NCI-H446 (cell line): Measurements from ENCODE around the gene PIK3R2.

Experiments used
- DNase-seq, 2 experiments: peaks; one replicate each; lab custom pipeline; 2025; lab: John Stamatoyannopoulos, UW

PIK3R2 gene

DNA sequence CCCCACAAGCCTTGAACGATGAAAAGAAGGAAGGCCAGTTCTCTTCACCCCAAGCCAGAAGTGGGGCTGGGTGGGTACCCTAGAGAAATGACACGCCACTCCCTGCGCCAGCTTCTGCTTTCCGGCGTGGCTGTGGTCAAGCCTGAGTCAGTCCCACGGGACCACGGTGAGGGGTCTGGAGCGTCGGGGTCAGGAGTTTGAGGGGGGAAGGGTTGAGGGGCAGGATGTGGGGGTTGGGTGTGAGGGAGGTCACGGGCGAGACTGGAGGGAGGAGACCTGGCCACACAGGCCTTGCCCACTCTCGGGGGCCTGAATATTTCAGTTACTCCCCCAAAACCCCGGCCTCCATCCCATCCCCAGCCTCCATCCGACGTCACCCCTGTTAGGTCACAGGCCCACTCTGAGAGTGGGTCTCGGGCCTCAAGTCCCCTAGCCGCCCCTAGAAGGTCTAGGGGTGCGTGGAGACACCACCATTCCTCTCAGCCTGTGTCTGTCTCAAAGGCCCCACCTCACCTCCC, 20.1 kb downstream of the PIK3R2 start:
- DNase-seq: no peak

DNA sequence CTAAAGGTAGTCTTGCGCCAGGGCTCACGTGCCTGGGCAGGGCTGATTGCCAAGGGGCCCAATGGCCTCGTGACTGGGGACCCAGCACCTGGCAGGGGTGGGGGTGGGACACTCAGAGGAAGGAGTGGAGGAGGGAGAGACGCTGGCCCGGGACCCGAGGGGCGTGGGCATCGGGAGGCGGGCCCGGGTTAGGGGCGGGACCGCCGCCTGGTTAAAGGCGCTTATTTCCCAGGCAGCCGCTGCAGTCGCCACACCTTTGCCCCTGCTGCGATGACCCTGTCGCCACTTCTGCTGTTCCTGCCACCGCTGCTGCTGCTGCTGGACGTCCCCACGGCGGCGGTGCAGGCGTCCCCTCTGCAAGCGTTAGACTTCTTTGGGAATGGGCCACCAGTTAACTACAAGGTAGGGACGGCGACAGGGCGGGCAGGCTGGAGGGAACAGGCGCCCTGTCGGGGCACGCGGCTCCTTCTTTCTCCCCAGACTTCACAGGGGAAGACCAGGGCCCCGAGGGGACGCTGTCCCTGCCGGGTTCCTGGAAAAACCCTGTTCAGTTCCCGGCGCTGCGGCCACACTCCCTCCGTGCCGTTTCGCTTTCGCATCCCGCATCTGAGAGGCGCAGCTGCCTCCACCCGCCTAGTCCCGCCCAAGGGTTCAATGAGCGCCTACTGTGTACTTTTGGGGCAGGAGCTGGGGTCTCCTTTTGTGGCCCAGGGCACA, 20.8 kb downstream of the PIK3R2 start, which contains the start of gene IFI30:
Gene IFI30 (plus strand): TSS at position 242 of the 717 bp plus-strand sequence. CDS start 29 bp downstream, at position 271.
- DNase-seq: peak in 1 of 2 experiments; percentile 70

DNA sequence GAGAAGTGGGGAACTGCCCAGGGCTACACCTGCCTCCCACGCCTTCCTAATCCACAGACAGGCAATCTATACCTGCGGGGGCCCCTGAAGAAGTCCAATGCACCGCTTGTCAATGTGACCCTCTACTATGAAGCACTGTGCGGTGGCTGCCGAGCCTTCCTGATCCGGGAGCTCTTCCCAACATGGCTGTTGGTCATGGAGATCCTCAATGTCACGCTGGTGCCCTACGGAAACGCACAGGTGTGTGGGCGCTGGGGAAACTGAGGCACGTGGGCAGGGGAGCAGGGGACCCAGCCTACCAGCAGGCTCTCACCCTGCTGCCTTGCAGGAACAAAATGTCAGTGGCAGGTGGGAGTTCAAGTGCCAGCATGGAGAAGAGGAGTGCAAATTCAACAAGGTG, 22.0 kb downstream of the PIK3R2 start:
- DNase-seq: no peak

DNA sequence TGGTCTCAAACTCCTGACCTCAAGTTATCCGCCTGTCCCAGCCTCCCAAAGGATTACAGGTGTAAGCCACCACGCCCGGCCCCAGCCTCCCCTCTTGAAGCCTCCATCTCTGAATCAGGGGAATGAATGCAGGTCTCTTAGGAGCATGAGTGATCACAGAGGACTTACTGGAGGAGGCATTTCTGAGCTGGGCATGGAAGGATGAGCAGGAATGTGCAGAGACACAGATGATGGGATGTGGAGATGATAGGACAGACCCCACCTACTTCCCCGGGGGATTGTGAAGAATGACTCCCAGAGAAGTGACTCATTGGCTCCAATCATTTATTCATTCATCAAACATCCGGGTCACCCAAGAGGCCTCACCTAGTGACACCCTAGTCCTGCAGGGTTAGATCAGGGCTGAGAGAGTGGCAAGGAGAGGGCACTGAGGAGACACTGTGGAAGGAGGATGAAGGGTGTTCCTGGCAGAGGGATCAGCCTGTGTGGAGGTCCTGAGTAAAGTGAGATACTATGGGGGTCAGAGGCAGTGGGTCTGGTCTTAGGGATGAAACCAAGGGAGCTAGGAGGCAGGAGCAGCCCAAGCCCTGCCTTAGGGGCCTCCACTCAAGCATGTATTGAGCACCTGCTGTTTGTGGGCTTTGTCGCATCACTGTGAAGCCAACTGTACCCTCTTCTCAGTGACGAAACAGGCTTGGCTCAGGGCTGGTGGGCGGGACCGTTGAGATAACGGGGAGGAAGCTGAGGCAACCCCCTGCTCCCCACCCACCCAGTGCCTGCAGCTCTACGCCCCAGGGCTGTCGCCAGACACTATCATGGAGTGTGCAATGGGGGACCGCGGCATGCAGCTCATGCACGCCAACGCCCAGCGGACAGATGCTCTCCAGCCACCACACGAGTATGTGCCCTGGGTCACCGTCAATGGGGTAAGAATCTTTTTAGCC, 23.7 kb downstream of the PIK3R2 start:
- DNase-seq: no peak

DNA sequence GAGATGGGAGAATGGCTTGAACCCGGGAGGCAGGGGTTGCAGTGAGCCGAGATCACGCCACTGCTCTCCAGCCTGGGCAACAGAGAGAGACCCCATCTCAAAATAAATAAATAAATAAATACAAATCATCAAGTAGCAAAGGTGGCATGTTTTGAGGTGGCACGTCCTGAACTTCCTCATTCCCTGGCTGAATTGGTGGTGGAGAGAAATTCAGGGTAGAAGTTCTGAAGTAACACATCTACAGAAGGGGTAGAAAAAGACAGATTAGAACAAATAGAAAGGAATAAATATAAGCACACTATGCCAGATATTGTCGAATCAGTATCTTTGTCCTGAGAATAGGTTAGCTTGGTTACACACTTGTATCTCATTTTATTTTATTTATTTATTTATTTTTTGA, 27.0 kb downstream of the PIK3R2 start:
- no peak for DNase-seq

DNA sequence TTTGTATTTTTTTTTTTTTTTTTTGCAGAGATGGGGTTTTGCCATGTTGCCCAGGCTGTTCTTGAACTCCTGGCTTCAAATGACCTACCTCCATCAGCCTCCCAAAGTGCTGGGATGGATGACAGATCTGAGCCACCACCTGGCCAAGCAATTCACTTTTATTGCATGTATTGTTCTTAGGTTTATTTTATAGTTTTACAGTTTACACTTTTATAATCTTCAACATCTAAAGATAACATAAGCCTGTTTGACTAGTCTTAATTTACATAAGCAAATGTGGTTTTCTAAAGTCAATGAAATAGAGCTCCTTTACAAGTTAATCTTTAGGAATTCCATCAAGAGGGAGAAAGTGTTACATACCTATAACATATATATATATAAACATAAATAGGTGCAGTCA, 30.6 kb downstream of the PIK3R2 start:
- no peak for DNase-seq

DNA sequence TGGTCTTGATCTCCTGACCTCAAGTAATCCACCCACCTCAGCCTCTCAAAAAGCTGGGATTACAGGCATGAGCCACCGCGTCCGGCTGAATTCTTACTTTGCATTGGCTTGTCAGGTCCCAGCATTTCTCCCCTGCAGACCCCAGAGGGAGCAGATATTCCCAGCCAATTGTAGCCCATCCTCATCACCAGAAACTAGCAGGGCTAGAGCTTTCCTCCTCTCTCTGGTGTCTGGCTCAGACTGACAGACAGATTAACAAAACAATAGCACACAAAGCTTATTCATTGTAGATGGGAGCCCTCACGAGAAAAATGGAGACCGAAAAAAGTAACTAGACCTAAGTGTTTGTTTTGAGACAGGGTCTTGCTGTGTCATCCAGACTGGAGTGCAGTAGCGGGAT, 32.6 kb downstream of the PIK3R2 start:
- DNase-seq: no peak

DNA sequence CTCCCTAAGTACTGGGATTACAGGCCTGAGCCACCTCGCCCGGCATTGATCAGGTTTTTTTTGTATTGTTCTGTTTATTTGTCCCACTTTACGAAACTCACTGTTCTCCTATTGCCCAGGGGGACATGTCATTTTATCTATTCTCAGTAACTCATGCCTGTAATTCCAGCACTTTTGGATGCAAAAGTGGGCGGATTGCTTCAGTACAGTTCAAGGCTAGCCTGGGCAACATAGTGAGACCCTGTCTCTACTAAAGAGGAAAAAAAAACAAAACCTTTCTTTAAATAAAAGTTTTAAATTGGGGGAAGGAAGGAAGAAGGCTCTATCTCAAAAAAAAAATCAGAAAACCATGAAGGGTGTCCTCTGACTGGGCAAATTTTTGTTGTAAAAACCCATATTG, 37.3 kb downstream of the PIK3R2 start:
- DNase-seq: no peak

DNA sequence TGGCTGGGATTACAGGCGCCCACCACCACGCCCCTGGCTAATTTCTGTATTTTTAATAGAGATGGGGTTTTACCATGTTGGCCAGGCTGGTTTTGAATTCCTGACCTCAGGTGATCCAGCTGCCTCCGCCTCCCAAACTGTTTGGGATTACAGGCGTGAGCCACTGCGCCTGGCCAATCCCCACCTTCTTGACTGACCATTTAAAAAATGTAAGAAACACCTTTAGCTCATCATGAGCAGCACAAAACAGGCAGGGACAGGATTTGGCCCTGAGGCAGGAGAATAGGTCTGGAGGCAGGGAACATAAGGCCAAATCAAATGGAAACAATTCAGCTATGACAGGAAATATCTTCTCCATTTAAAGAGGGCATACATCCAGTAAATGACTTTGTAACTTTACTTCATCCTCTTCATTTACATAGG, 38.7 kb downstream of the PIK3R2 start:
- DNase-seq: no peak

DNA sequence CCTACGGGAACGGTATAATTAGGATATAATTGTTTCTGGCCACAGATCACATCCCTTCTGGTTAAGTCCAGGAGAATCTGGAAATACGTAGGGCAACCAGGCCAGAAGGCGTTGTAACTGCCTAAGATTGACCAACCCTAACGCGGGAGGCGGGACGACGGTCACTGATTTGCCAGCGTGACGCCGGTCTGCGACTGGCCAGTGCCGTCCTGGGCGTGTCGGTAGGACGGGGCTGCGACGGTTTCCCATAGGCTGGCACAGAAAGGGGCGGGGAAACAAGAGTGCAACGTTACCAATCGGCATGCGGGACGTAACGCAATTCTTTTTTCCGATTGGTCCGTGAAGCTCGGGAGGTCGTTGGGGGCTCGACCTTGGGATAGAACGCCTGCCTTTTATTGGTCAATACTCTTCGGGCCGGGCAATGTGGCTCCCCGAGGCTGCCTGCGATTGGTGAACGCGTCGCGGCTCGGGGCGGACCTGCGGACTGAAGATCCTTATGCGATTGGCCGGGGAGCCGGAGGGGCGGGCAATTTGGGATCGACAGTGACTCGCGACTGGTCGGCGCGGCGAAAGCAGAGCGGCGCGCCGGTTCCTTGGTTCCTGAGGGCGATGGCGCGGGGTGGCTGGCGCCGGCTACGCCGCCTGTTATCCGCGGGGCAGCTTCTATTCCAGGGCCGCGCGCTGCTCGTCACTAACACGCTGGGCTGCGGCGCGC, 39.9 kb downstream of the PIK3R2 start, which contains the start of gene MPV17L2:
Gene MPV17L2 (plus strand): TSS at position 546 of the 715 bp plus-strand sequence. CDS start 64 bp downstream, at position 610.
- DNase-seq: peak; percentile 99 to 100

DNA sequence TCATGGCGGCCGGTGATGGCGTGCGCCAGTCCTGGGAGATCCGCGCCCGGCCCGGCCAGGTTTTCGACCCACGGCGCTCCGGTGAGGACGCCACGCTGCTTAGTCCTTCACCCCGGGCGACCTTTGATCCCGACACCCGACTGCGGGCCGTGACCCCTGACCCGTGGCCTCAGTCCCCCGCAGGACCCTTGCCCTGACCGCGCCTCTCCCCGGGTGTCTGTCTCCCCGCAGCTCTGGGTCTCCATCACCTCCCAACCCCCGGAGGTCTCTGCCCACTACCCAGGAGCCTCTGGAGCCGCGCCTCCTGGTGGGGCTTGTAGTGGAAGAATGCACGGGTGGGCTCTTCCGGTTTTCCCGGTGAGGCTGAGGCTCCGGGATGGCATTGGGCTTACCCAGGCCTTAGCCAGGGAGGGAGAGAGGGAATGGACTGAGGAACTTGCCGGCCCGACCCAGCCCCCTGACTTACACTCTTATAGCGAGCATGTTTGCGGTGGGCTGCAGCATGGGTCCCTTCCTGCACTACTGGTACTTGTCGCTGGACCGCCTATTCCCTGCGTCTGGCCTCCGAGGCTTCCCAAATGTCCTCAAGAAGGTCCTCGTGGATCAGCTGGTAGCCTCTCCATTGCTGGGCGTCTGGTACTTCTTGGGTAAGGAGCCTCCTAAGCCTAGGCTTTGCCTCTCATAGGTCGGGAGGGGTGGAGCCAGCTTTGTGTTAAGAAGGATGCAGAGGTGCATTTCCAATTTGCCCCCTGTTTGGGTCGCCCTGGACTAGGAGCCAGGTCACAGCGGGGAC, 40.6 kb downstream of the PIK3R2 start:
- DNase-seq: no peak

DNA sequence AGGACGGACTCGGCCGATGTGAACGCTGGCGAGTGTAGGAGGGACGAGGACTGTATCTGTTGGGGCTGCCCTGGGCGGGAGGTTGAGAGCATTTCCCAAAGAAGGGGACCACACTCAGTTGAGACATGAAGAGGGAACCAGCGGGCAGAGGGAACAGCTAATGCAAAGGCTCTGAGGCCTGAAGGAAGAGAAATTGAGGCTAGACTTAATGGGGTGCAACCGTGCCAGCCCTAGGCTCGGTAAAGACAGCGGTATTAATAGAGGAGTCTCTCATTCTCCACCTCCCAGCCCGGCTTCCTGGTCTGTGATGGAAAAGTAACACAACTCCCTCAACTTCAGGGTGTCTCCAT, 41.2 kb downstream of the PIK3R2 start:
- DNase-seq: no peak

DNA sequence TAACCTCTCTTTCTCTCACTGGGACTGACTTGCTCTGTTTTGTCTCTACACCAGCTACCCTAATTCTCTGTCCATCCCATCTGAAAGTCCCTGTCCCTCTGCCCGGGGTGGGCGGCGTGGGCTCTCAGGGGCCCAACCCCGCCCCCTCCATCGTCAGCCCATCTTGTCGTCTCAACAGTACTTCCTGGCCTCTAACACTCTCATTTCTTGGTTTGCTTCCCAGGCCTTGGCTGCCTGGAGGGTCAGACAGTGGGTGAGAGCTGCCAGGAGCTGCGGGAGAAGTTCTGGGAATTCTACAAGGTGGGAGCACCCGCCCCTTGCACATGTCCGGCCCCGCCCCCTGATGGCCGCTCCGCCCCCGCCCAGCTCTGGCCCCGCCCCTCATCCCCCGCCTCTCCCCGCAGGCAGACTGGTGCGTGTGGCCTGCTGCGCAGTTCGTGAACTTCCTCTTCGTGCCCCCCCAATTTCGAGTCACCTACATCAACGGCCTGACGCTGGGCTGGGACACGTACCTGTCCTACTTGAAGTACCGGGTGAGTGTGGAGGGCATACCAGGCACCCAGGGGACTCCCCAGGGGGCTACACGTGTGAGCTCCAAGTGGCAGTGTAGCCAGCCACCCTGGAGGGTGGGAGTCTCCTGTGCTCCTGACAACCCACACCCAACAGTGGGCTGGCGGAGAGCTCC, 41.7 kb downstream of the PIK3R2 start:
- peak in 1 of 2 experiments; percentile 40 for DNase-seq

DNA sequence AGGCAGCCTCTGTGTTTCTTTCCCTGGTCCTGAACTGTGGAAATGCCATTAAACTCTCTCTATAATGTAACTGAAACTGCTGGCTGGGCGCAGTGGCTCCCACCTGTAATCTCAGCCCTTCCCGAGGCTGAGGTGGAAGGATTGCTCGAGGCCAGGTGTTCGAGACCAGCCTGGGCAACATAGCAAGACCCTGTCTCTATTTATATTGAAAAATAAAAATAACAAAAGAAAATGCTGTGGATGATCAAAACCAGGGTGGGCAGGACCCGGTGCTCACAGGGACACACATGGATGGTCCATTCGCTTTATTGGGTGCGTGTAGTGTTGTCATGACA, 43.5 kb downstream of the PIK3R2 start:
- DNase-seq: no peak

DNA sequence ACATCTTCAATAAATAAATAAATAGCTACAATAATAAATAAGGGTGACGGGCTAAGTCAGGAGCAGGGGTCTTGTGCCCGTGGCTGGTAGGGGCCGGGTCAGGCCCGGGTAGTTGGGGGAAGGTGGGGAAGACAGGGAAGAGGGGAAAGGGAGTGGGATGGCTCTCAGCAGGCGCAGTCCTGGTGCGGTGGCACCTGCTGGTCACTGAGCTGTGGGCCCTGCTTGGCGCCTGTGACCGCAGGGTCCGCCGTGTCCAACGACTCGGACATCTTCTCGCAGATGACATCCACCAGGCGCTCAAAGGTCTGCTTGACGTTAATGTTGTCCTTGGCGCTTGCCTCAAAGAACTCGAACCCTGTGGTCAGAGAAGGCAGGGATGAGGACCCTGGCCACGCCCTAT, 44.3 kb downstream of the PIK3R2 start:
- no peak for DNase-seq

DNA sequence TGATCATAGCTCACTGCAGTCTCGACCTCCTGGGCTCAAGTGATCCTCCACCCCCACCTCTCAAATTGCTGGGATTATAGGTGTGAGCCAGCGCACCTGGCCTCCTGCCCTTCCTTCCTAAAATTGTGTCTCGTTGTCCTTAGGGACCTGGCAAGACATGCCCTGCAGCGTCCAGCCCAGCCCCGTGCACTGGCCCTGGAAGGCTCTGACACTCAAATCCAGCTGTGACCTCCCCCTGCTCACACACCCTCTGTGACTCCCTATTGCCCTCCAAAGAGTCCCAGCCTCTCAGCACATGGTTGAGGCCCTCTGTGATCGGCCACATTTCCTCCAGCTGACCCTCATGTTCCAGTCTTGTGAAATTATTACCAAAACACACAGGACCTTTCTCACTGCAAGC, 45.0 kb downstream of the PIK3R2 start:
- no peak for DNase-seq

DNA sequence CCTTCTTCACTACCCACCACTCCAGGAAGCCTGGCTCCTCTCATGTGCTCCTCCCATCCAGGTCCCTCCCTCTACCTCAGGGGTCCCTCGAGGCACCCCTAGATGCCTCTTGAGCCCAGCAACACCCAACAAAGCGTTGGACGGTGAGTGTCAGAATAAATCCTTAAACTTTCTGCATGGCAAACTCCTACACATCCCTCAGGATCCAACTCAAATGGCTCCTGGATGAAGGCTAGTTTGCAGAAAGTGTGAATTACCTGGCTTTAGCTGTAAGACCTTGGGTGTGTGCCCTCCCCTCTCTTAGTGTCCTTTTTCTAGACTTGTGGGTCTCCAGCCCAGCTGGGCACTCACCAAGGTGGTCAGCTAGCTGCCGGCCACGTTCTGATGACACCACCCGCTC, 45.4 kb downstream of the PIK3R2 start:
- no peak for DNase-seq

DNA sequence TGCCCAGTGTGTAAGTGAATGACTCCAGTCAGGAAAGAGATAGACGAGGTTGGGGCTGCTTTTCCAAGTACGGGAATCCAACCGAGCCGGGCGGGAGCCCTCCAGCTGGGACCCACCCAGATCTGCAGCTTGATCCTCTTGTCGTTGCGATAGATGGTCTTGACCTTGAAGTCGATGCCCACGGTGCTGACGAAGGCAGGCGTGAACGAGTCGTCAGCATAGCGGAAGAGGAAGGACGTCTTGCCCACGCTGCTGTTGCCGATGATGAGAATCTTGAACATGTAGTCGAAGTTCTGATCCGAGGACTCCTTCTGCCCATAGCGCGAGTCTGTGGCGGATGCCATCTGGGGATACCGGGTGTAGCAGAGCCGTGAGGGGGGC, 49.4 kb downstream of the PIK3R2 start:
- no peak for DNase-seq

DNA sequence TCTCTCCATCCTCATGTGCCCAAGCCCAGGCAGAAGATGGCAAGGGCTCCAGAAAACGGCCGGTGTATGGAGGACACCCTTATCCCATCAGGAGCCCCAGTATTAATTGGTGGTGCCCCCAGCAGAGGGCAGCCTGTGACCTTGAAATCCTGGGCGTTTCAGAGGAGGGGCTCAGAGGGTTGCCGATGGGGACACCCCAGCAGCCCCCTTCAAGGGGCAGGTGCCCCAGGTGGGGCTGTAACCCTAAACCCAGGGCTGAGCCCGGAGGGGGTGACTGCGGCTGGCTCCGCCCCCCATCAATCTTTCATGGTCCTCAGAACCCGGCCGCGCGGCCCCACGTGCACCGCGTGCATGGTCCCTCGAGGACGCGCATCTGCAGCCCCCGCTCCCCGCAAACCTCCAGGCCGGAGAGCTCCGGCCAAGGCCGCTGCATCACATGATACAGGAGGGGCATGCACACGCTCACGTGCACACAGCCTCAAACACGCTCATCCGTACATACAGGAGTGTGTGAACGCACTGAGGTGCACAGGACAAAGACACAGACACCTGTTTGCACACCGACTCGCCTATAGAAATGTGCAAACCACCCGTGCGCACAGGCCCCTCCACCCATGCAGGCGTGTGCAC, 49.9 kb downstream of the PIK3R2 start:
- DNase-seq: no peak

DNA sequence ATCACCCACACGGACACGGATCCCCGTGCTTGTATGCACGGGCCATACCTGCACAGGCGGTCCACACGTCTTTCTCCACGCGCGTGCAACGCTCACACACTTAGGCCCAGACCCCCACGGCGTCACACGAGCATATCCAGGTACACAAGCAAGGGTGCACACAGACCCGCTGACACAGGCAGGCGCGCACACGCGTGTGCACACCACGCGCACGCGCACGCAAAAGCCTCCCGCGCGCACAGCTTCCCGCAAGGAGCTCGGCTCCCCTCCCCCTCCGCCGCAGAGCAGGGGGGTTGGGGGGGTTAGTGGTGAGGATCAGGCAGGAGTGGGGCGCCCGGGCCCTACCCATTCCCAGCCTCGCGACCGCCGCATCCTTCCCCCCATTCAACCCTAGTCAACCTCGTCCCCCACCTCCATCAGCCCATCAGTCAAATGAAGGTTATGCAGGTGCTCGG, 50.5 kb downstream of the PIK3R2 start:
- DNase-seq: peak in 1 of 2 experiments; percentile 50
